Tibial nerve (tissue), 4 donors: ENCODE results near the gene SSBP2. TPM values are rescaled to one million over a fixed set of nuclear protein-coding genes. Genes with fewer than 3 reads are reported as not detected.
A peak's percentile ranks its signal among the peaks of the same experiment; 100 is the strongest.

Source experiments
- DNase-seq, 2 donors: peaks; one replicate each; pipeline ENCODE4 v3.0.0-alpha.2; 2019; ENCODE audit warnings: low spot score in 2 of 2
- H3K27ac ChIP-seq, 4 donors: fragments of 200-600 bp; sonication (generic) in 3 of 4; one replicate each; pipeline ENCODE4 v1.5.1; 2017 to 2019; ENCODE audit warnings: mild to moderate bottlenecking in 1 of 4
- H3K27me3 ChIP-seq, 2 donors: fragments of 200-600 bp; sonication (generic) in 1 of 2; one replicate each; pipeline versions ENCODE4 v1.5.1 to v1.6.0; 2017 to 2019
- H3K36me3 ChIP-seq, 3 donors: fragments of 200-600 bp; sonication (generic); one replicate each; pipeline ENCODE4 v1.5.1; 2018 to 2019
- H3K4me1 ChIP-seq, 4 donors: fragments of 200-600 bp; sonication (generic) in 3 of 4; one replicate each; pipeline ENCODE4 v1.5.1; 2017 to 2019
- H3K4me3 ChIP-seq, 4 donors: fragments of 200-600 bp; sonication (generic) in 3 of 4; one replicate each; pipeline ENCODE4 v1.5.1; 2017 to 2019; ENCODE audit warnings: mild to moderate bottlenecking in 1 of 4, moderate library complexity in 1 of 4
- H3K9me3 ChIP-seq, 4 donors: fragments of 200-600 bp; sonication (generic) in 3 of 4; one replicate each; pipeline ENCODE4 v1.5.1; 2017 to 2019
- EP300 ChIP-seq, 2 donors: sonication (generic); formaldehyde crosslinking; IDR thresholded peaks; one replicate each; pipeline ENCODE4 v1.6.1; 2017; ENCODE audit warnings: antibody characterized with exemption in 2 of 2, mild to moderate bottlenecking in 1 of 2
- POLR2A ChIP-seq, 2 donors: fragments of 450-650 bp; IDR thresholded peaks; one replicate each; pipeline ENCODE4 v1.6.1; 2017; ENCODE audit warnings: antibody characterized with exemption in 2 of 2, mild to moderate bottlenecking in 2 of 2, moderate library complexity in 2 of 2
- WGBS, 2 donors: methylation state at CpG; one replicate each; pipeline ENCODE4 v1.1.5; 2018; 5-methylcytosine and 5-hydroxymethylcytosine counted together
- total RNA-seq, 4 donors: library from RNA; depleted of rRNA; stranded (reverse); fragments of >200 nt; gene quantifications; one replicate each; pipeline ENCODE4 v1.1.0, GENCODE V29; 2016
- TF ChIP-seq, protein P1 (sequence below), 5 experiments: fragments of 200-600 bp in 3 of 5; fragments of 450-650 bp in 2 of 5; sonication (generic) in 3 of 5; IDR thresholded peaks; one replicate each; pipeline ENCODE4 v1.5.1; 2016 to 2019; ENCODE audit warnings: antibody characterized with exemption in 5 of 5, mild to moderate bottlenecking in 3 of 5, moderate library complexity in 2 of 5

Gene SSBP2
- total RNA-seq, 4 donors from 2014 or later, result 62.6 to 95.1 (median 77.5) TPM

DNA sequence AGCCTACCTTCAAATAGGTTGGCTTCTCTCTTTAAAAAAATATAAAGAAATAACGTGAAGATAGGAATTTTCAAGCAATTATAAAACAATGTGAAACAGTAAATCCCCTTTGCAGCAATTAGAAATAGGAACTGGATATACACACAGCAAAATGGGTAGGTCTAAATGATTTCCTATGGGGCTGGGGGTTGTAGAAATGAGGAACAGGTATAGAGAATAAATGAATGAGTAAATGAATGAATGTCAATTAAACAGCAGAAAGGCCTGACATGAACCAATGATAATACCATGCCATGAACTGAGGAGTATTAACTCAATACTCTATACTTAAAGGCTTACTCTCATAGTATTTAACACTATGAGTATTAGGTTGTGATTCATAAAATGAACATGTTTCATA is 21.6 kb downstream of the SSBP2 start:
- Histone ChIP-seq H3K4me1 (peaks cover 0 to 76% (median 6%) of the 10 kb centered on the region in 4 donors), H3K27me3 (no peaks in the 10 kb centered on the region), H3K36me3 (no peaks in the 10 kb centered on the region), H3K27ac (no peak overlapping the region), H3K4me3 (no peak overlapping the region), H3K9me3 (no peaks in the 10 kb centered on the region)
- no peak for DNase-seq
- WGBS, 2 donors, result 58 to 79% methylated on average over 1 of the region's 1 CpG
- TF ChIP-seq, protein P1, sequence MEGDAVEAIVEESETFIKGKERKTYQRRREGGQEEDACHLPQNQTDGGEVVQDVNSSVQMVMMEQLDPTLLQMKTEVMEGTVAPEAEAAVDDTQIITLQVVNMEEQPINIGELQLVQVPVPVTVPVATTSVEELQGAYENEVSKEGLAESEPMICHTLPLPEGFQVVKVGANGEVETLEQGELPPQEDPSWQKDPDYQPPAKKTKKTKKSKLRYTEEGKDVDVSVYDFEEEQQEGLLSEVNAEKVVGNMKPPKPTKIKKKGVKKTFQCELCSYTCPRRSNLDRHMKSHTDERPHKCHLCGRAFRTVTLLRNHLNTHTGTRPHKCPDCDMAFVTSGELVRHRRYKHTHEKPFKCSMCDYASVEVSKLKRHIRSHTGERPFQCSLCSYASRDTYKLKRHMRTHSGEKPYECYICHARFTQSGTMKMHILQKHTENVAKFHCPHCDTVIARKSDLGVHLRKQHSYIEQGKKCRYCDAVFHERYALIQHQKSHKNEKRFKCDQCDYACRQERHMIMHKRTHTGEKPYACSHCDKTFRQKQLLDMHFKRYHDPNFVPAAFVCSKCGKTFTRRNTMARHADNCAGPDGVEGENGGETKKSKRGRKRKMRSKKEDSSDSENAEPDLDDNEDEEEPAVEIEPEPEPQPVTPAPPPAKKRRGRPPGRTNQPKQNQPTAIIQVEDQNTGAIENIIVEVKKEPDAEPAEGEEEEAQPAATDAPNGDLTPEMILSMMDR (IDR thresholded peaks at IDR 0.05), result no peak
- no peak for TF ChIP-seq POLR2A (IDR thresholded peaks at IDR 0.05)

DNA sequence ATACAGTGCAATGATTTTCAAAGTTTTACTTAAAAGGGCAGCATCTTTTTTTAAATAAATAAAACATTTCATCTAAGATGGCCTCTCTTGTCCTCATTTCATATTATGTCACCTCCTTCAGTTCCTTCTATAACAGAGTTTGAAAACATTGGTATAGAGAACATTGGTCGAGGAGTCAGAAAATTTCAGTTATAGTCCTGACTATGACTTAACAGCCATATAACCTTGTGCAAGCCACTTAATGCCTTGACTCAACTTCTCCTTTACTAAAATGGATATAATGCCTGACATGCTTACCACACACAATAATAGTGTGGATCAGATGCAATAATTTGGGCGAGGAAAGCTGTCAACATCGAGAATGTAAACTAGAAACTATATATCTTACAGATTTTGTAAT is 22.6 kb downstream of the SSBP2 start:
- Histone ChIP-seq H3K4me1 (peaks cover 0 to 78% (median 8%) of the 10 kb centered on the region in 4 donors), H3K36me3 (no peaks in the 10 kb centered on the region), H3K27me3 (no peaks in the 10 kb centered on the region), H3K27ac (no peak overlapping the region), H3K9me3 (no peaks in the 10 kb centered on the region), H3K4me3 (no peak overlapping the region)
- no peak for DNase-seq
- no peak for TF ChIP-seq POLR2A (IDR thresholded peaks at IDR 0.05)
- TF ChIP-seq EP300 (IDR thresholded peaks at IDR 0.05), result no peak
- 98% methylated on average over 3 of the region's 3 CpGs for WGBS, 2 donors

- no peak for TF ChIP-seq EP300 (IDR thresholded peaks at IDR 0.05)
- TF ChIP-seq, protein P1 (IDR thresholded peaks at IDR 0.05), result no peak
- TF ChIP-seq POLR2A (IDR thresholded peaks at IDR 0.05), result no peak
- H3K4me3 ChIP-seq, result no peak overlapping the region
- H3K27me3 ChIP-seq, result no peaks in the 10 kb centered on the region
- DNase-seq, result no peak
- no peaks in the 10 kb centered on the region for H3K9me3 ChIP-seq
- 24% methylated on average over 1 of the region's 1 CpG for WGBS, 2 donors
- peaks cover 0 to 83% (median 20%) of the 10 kb centered on the region in 4 donors for H3K4me1 ChIP-seq
- no peak overlapping the region for H3K27ac ChIP-seq
- no peaks in the 10 kb centered on the region for H3K36me3 ChIP-seq
These were observed 24.6 kb downstream of the SSBP2 start for GRCh38 chr5:81726297-81726696.

GRCh38 chr5:81724571-81724970 is 26.3 kb downstream of the SSBP2 start:
- Histone ChIP-seq H3K27ac (no peak overlapping the region), H3K9me3 (no peaks in the 10 kb centered on the region), H3K4me3 (no peak overlapping the region), H3K4me1 (peaks cover 0 to 87% (median 24%) of the 10 kb centered on the region in 4 donors), H3K27me3 (no peaks in the 10 kb centered on the region), H3K36me3 (no peaks in the 10 kb centered on the region)
- WGBS, 2 donors, result 72 to 77% methylated on average over 5 of the region's 5 CpGs
- TF ChIP-seq POLR2A (IDR thresholded peaks at IDR 0.05) (no peak), EP300 (IDR thresholded peaks at IDR 0.05) (no peak)
- TF ChIP-seq, protein P1 (IDR thresholded peaks at IDR 0.05), result no peak
- no peak for DNase-seq

- no peaks in the 10 kb centered on the region for H3K36me3 ChIP-seq
- TF ChIP-seq POLR2A (IDR thresholded peaks at IDR 0.05), result no peak
- TF ChIP-seq EP300 (IDR thresholded peaks at IDR 0.05), result no peak
- TF ChIP-seq, protein P1 (IDR thresholded peaks at IDR 0.05), result no peak
- H3K4me3 ChIP-seq, result no peak overlapping the region
- 43 to 49% methylated on average over 1 of the region's 1 CpG for WGBS, 2 donors
- H3K9me3 ChIP-seq, result no peaks in the 10 kb centered on the region
- DNase-seq, result no peak
- H3K4me1 ChIP-seq, result peaks cover 0 to 92% (median 24%) of the 10 kb centered on the region in 4 donors
- H3K27me3 ChIP-seq, result no peaks in the 10 kb centered on the region
- H3K27ac ChIP-seq, result no peak overlapping the region
These were observed 26.8 kb downstream of the SSBP2 start for GRCh38 chr5:81724108-81724507.

- peak overlapping the region in 1 of 4 donors; percentile 12 for H3K27ac ChIP-seq
- peaks cover 0 to 98% (median 29%) of the 10 kb centered on the region in 4 donors for H3K4me1 ChIP-seq
- 75 to 76% methylated on average over 2 of the region's 2 CpGs for WGBS, 2 donors
- no peaks in the 10 kb centered on the region for H3K9me3 ChIP-seq
- H3K4me3 ChIP-seq, result no peak overlapping the region
- TF ChIP-seq, protein P1 (IDR thresholded peaks at IDR 0.05), result no peak
- no peak for TF ChIP-seq EP300 (IDR thresholded peaks at IDR 0.05)
- TF ChIP-seq POLR2A (IDR thresholded peaks at IDR 0.05), result no peak
- no peaks in the 10 kb centered on the region for H3K36me3 ChIP-seq
- no peak for DNase-seq
- no peaks in the 10 kb centered on the region for H3K27me3 ChIP-seq
These were observed 29.8 kb downstream of the SSBP2 start for GRCh38 chr5:81721049-81721448.
